CD4-positive, alpha-beta T cell (primary cell): ENCODE measurements around the gene CFAP20DC. TPM values are rescaled to one million over a fixed set of nuclear protein-coding genes. Genes with fewer than 3 reads are reported as not detected.
"Not testable (repeated sequence)": the region's sequence is repeated elsewhere in the genome, so short reads cannot be mapped to it uniquely, and the experiment has no call there.

ENCODE experiments used
- ATAC-seq: fragments of 200-7000 bp; cut with Tn5 transposase; one replicate; pipeline ENCODE4 v1.10.0; 2022; ENCODE audit warnings: mild to moderate bottlenecking; ENCODE audit not compliant: poor library complexity
- CTCF ChIA-PET: fragments of 350-600 bp; sonication (Branson Sonifier 250); formaldehyde crosslinking; loops from one replicate; lab custom pipeline; 2021; ENCODE audit warnings: antibody characterized with exemption, inconsistent platforms; lab: Charles Lee
- POLR2A ChIA-PET: fragments of 350-600 bp; sonication (Branson Sonifier 250); formaldehyde crosslinking; loops from one replicate; lab custom pipeline; 2021; ENCODE audit warnings: antibody characterized with exemption, inconsistent platforms; lab: Charles Lee
- DNase-seq, 14 experiments: peaks; one replicate each; pipeline ENCODE4 v3.0.0-alpha.2; 2013 to 2020; ENCODE audit warnings: mixed read lengths in 2 of 14
- H3K27ac ChIP-seq, 2 donors: one replicate each; pipeline versions ENCODE4 v1.5.1 to v1.7.0; 2013; ENCODE audit warnings: low read length in 2 of 2, low read depth in 1 of 2, mild to moderate bottlenecking in 1 of 2
- H3K27me3 ChIP-seq, 2 experiments: 1 replicate in 1 of 2; 2 replicates in 1 of 2; pipeline versions ENCODE4 v1.6.1 to v1.7.0; 2013; ENCODE audit warnings: low read length in 2 of 2, control low read depth in 1 of 2, mild to moderate bottlenecking in 1 of 2, moderate library complexity in 1 of 2; ENCODE audit not compliant: insufficient read depth in 2 of 2, control insufficient read depth in 1 of 2
- H3K36me3 ChIP-seq: one replicate; pipeline ENCODE4 v1.6.1; 2013; ENCODE audit warnings: low read length, control low read depth; ENCODE audit not compliant: insufficient read depth
- H3K4me1 ChIP-seq: one replicate; pipeline ENCODE4 v1.6.1; 2013; ENCODE audit warnings: low read length, control low read depth; ENCODE audit not compliant: insufficient read depth
- H3K4me3 ChIP-seq: one replicate; pipeline ENCODE4 v1.5.1; 2013; ENCODE audit warnings: mild to moderate bottlenecking, low read length, moderate library complexity
- H3K9me3 ChIP-seq, 2 experiments: 1 replicate in 1 of 2; 2 replicates in 1 of 2; pipeline versions ENCODE4 v1.6.1 to v1.7.0; 2013; ENCODE audit warnings: low read length in 2 of 2, mild to moderate bottlenecking in 2 of 2, control low read depth in 1 of 2, moderate library complexity in 1 of 2; ENCODE audit not compliant: control insufficient read depth in 1 of 2, insufficient read depth in 1 of 2
- H3K27ac Mint-ChIP-seq: one replicate; pipeline ENCODE4 v1.8.0; 2020; ENCODE audit warnings: mixed read lengths
- H3K27me3 Mint-ChIP-seq: one replicate; pipeline ENCODE4 v1.8.0; 2021; ENCODE audit warnings: mixed read lengths
- H3K36me3 Mint-ChIP-seq: one replicate; pipeline ENCODE4 v1.8.0; 2021; ENCODE audit warnings: low read depth, mixed read lengths
- H3K4me1 Mint-ChIP-seq: one replicate; pipeline ENCODE4 v1.8.0; 2021; ENCODE audit warnings: low read depth, mixed read lengths
- H3K4me3 Mint-ChIP-seq: one replicate; pipeline ENCODE4 v1.8.0; 2020; ENCODE audit warnings: mild to moderate bottlenecking, mixed read lengths
- H3K9me3 Mint-ChIP-seq: one replicate; pipeline ENCODE4 v1.8.0; 2020; ENCODE audit warnings: mixed read lengths
- CTCF ChIP-seq: fragments of 200-600 bp; IDR thresholded peaks from one replicate; pipeline ENCODE4 v1.8.0; 2022; ENCODE audit warnings: antibody characterized with exemption, mild to moderate bottlenecking
- intact Hi-C, 2 experiments: fragments of 100-400 bp; cut with DNase I in 1 of 2; cut with micrococcal nuclease in 1 of 2; formaldehyde crosslinking; loops; one replicate each; pipeline versions ENCODE4 v1.15.1 to v1.9.0; 2023 to 2025; cut with DNase I, micrococcal nuclease
- total RNA-seq, 174 experiments: library from RNA in 2 of 174; stranded (reverse) in 2 of 174; gene quantifications; one replicate each; pipeline ENCODE4 v1.2.3 and lab custom pipeline; 2021 to 2026

The CFAP20DC gene
- total RNA-seq, 2 experiments from 2014 or later: 0.11 to 0.20 TPM

GRCh38 chr3:58706395-58707167 is 343.2 kb downstream of the CFAP20DC start:
- no peak overlapping the region for H3K27ac Mint-ChIP-seq
- no peak overlapping the region for H3K4me3 Mint-ChIP-seq
- ChIA-PET CTCF (no interaction called here), POLR2A (no interaction called here)
- no peaks in the 10 kb centered on the region for H3K36me3 Mint-ChIP-seq
- Histone ChIP-seq H3K4me3 (no peak overlapping the region), H3K9me3 (peaks cover 0 to under 1% of the 10 kb centered on the region in 2 experiments), H3K27me3 (no peaks in the 10 kb centered on the region), H3K4me1 (no peaks in the 10 kb centered on the region), H3K27ac (no peak overlapping the region), H3K36me3 (no peaks in the 10 kb centered on the region)
- H3K4me1 Mint-ChIP-seq: no peaks in the 10 kb centered on the region
- H3K9me3 Mint-ChIP-seq: no peaks in the 10 kb centered on the region
- TF ChIP-seq CTCF: no peak
- ATAC-seq (no peak), DNase-seq (no peak)
- intact Hi-C loops: no loop called here
- peaks cover 4% of the 10 kb centered on the region for H3K27me3 Mint-ChIP-seq

GRCh38 chr3:58704745-58705144 is 345.1 kb downstream of the CFAP20DC start:
- H3K36me3 Mint-ChIP-seq: no peaks in the 10 kb centered on the region
- ChIA-PET CTCF (no interaction called here), POLR2A (no interaction called here)
- H3K4me1 Mint-ChIP-seq: no peaks in the 10 kb centered on the region
- H3K27ac ChIP-seq: no peak overlapping the region
- DNase-seq: no peak
- H3K27me3 Mint-ChIP-seq: peaks cover 4% of the 10 kb centered on the region
- no peaks in the 10 kb centered on the region for H3K4me1 ChIP-seq
- H3K4me3 Mint-ChIP-seq: no peak overlapping the region
- H3K9me3 ChIP-seq: no peaks in the 10 kb centered on the region
- H3K27ac Mint-ChIP-seq: no peak overlapping the region
- no peak for ATAC-seq
- no peaks in the 10 kb centered on the region for H3K36me3 ChIP-seq
- no peaks in the 10 kb centered on the region for H3K9me3 Mint-ChIP-seq
- no peaks in the 10 kb centered on the region for H3K27me3 ChIP-seq
- no peak overlapping the region for H3K4me3 ChIP-seq
- intact Hi-C loops: no loop called here
- TF ChIP-seq CTCF: no peak

GRCh38 chr3:58704304-58704703 is 345.5 kb downstream of the CFAP20DC start:
- H3K27ac ChIP-seq, H3K36me3 ChIP-seq, H3K4me3 ChIP-seq, H3K27ac Mint-ChIP-seq, H3K4me3 Mint-ChIP-seq, ATAC-seq, H3K9me3 ChIP-seq, H3K4me1 ChIP-seq, H3K9me3 Mint-ChIP-seq, H3K27me3 ChIP-seq, CTCF ChIA-PET, H3K27me3 Mint-ChIP-seq, intact Hi-C loops, DNase-seq, H3K4me1 Mint-ChIP-seq, H3K36me3 Mint-ChIP-seq, POLR2A ChIA-PET: not testable (repeated sequence)

GRCh38 chr3:58698246-58698645 is 351.6 kb downstream of the CFAP20DC start:
- CTCF ChIA-PET: no interaction called here

More at GRCh38 chr3:58698246-58698645, 351.6 kb downstream of the CFAP20DC start:
- no peak for TF ChIP-seq CTCF
- Mint-ChIP-seq H3K36me3 (no peaks in the 10 kb centered on the region), H3K4me3 (no peak overlapping the region), H3K9me3 (no peaks in the 10 kb centered on the region), H3K4me1 (no peaks in the 10 kb centered on the region), H3K27ac (no peak overlapping the region), H3K27me3 (peaks cover 4% of the 10 kb centered on the region)
- Histone ChIP-seq H3K36me3 (no peaks in the 10 kb centered on the region), H3K9me3 (no peaks in the 10 kb centered on the region), H3K4me1 (no peaks in the 10 kb centered on the region), H3K4me3 (no peak overlapping the region), H3K27ac (no peak overlapping the region), H3K27me3 (peaks cover 0 to 4% of the 10 kb centered on the region in 2 experiments)
- ATAC-seq (no peak), DNase-seq (no peak)
- POLR2A ChIA-PET: no interaction called here
- intact Hi-C loops: no loop called here
